Vagina (tissue), 2 donors: ENCODE results near the gene OR6N1.

Experiments
- CTCF ChIP-seq, 3 experiments: fragments of 450-650 bp in 2 of 3; fragments of 200-600 bp in 1 of 3; sonication (generic) in 1 of 3; IDR thresholded peaks; one replicate each; pipeline ENCODE4 v1.5.1; 2017 to 2019; ENCODE audit warnings: antibody characterized with exemption in 3 of 3, mild to moderate bottlenecking in 2 of 3, moderate library complexity in 2 of 3
- POLR2A ChIP-seq, 2 donors: fragments of 450-650 bp; IDR thresholded peaks; one replicate each; pipeline ENCODE4 v1.6.1; 2017; ENCODE audit warnings: antibody characterized with exemption in 2 of 2, mild to moderate bottlenecking in 2 of 2, moderate library complexity in 2 of 2

DNA sequence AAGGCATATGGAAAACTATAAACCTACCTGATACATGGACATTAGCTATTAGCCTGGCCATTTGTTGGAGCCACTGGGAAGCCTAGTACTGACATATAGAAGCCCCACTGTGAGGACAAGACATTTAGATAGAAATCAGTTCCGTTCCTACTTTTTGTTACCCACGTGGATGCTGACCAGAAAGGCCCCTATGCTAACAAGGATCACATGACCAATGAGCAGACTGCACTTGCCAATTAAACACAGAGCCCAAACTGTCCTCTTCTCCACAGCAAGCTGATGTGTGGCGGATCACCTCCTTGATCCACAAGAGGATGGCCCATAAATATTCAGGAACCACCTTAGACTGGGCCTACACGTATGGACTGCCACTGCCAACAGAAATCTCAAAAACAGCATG lies 40.3 kb downstream of the OR6N1 start:
- no peak for TF ChIP-seq CTCF (IDR thresholded peaks at IDR 0.05)
- no peak for TF ChIP-seq POLR2A (IDR thresholded peaks at IDR 0.05)
